AG04450 (cell line): ENCODE data around the gene LRP1B. TPM values are rescaled to one million over a fixed set of nuclear protein-coding genes. Genes with fewer than 3 reads are reported as not detected.

Experiments
- CTCF ChIA-PET: fragments of 300-600, 350-600 bp; formaldehyde crosslinking; extraction: SDS; loops from one replicate; lab custom pipeline; 2022; ENCODE audit warnings: antibody characterized with exemption, inconsistent platforms; lab: Charles Lee
- POLR2A ChIA-PET: fragments of 350-600 bp; formaldehyde crosslinking; extraction: SDS; loops from one replicate; lab custom pipeline; 2021; ENCODE audit warnings: antibody characterized with exemption, inconsistent platforms; lab: Yijun Ruan, JAX
- DNase-seq: peaks from one replicate; pipeline ENCODE4 v3.0.0-alpha.2; 2011; ENCODE audit warnings: low read depth, low spot score
- H3K27ac ChIP-seq: one replicate; pipeline ENCODE4 v1.5.1; 2012; ENCODE audit warnings: low read depth, low read length, control low read depth
- H3K27me3 ChIP-seq: one replicate; pipeline ENCODE4 v1.6.0; 2012; ENCODE audit warnings: low read length; ENCODE audit not compliant: control insufficient read depth, insufficient read depth
- H3K4me3 ChIP-seq: 2 replicates; pipeline ENCODE4 v1.5.1; 2011; ENCODE audit warnings: mild to moderate bottlenecking, low read depth, low read length, control low read depth
- H3K9me3 ChIP-seq: 2 replicates; pipeline ENCODE4 v1.5.1; 2012; ENCODE audit warnings: low read length; ENCODE audit not compliant: control insufficient read depth, insufficient read depth
- CTCF ChIP-seq: IDR thresholded peaks from 2 replicates; pipeline ENCODE4 v1.5.1; 2011; ENCODE audit warnings: low read depth, low read length, control low read depth, inconsistent platforms
- polyA plus RNA-seq: library from polyadenylated mRNA; depleted of rRNA; stranded (reverse); fragments of >200 nt; gene quantifications from 2 replicates; pipeline ENCODE4 v1.2.3, GENCODE V29; 2011

LRP1B gene
- polyA plus RNA-seq, 1 experiment, result 0.15 TPM

DNA sequence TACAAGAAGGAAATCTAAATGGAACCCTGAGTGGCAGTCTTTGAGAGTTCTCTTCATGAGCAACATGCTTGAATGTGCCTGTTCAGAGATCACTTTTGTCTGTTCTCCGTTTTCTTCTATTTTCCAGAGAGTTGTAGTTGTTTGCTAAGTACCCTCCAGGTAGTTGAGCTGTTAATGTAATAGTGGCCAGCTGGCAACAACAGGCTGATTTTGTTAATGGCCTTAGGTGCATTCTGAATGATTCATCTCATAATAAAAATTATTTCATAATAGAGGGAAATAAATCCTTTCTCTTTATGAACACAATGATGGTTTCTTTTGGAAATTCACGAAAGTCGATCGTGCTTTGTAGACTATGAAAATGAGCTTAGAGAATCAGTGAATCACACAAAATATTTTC is 136.8 kb downstream of the LRP1B start:
- TF ChIP-seq CTCF, result no peak
- Histone ChIP-seq H3K9me3 (no peaks in the 10 kb centered on the region), H3K27me3 (no peaks in the 10 kb centered on the region), H3K27ac (no peak overlapping the region), H3K4me3 (no peak overlapping the region)
- CTCF ChIA-PET, result no interaction called here
- no peak for DNase-seq
- POLR2A ChIA-PET, result no interaction called here

DNA sequence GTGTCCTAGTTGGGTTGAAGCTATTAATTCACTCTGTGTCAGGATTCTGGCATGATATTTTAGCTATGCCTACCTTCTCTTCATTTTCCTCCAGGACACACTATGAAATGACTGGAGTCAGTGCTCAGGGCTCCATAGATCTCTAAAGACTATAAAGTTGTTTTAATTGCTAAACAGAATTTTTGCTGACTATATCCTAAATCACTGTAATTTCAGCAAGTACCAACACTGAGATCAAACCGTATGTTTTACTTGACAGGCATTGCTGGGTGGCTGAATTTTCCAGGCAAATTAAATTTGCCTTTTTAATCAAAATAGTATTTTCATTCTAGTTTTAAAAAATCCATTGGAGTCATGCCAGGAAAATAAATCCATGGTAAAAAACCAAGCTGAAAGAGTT is 138.1 kb downstream of the LRP1B start:
- TF ChIP-seq CTCF, result no peak
- POLR2A ChIA-PET, result no interaction called here
- CTCF ChIA-PET, result no interaction called here
- Histone ChIP-seq H3K27me3 (no peaks in the 10 kb centered on the region), H3K9me3 (no peaks in the 10 kb centered on the region), H3K27ac (no peak overlapping the region), H3K4me3 (no peak overlapping the region)
- no peak for DNase-seq

DNA sequence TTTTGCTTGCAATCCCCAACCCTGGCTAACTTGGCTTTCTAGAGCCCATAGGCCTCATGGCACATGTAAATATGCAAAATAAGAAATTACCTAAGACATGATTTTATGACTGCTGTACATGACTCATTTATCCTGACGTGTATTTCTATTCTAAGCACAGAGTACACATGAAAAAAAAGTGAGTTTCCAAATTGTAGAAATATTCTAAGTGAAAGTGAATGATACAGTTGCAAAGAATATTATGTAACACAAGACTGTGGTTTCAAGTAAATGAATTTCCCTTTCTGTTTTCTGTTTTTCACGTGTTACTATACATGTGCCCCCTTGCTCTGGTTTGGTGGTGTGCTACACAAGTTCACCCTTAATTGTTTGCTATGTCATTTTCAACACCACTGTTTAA is 162.4 kb downstream of the LRP1B start:
- H3K27me3 ChIP-seq, result no peaks in the 10 kb centered on the region
- ChIA-PET POLR2A (no interaction called here), CTCF (no interaction called here)
- no peaks in the 10 kb centered on the region for H3K9me3 ChIP-seq
- no peak overlapping the region for H3K27ac ChIP-seq
- H3K4me3 ChIP-seq, result no peak overlapping the region
- DNase-seq, result no peak
- TF ChIP-seq CTCF, result no peak

DNA sequence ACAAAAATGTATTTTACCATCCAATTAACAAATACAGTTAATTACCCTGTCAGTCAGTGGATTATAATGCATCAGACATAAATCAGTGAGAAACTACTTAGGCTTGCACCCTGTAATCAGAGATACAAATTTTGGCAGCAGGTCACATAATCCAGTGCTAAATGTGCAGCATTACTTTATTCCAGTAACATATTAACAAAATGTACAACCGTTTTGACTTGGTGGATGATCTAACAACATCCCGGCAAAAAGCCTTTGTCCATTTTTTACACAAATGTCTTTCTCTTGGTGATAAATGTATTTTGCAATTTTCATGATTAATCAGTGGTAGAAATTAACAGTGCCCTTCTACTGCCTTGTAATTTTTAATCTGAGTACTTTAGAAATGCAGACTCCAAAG is 162.8 kb downstream of the LRP1B start:
- Histone ChIP-seq H3K4me3 (no peak overlapping the region), H3K27ac (no peak overlapping the region), H3K27me3 (no peaks in the 10 kb centered on the region), H3K9me3 (no peaks in the 10 kb centered on the region)
- DNase-seq, result no peak
- CTCF ChIA-PET, result no interaction called here
- TF ChIP-seq CTCF, result no peak
- POLR2A ChIA-PET, result no interaction called here

DNA sequence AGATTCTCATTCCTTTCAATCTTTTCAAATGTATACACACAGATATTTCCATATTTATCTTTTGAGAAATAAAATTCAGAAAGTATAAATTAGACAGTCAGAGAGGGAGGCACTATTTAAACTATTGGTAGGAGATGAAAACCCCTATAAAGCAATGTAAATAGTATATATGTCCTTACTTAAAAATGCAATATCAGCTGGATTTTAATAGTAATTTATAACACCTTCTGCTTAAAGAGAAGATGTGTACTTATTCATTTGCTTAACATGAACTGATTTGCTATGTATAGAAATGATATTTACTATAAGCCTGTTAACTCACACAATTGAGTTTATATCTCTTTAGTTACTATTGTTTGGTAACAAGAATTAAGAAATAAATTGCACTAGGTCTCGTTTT is 163.3 kb downstream of the LRP1B start:
- Histone ChIP-seq H3K27me3 (no peaks in the 10 kb centered on the region), H3K4me3 (no peak overlapping the region), H3K27ac (no peak overlapping the region), H3K9me3 (no peaks in the 10 kb centered on the region)
- no peak for TF ChIP-seq CTCF
- DNase-seq, result no peak
- POLR2A ChIA-PET, result no interaction called here
- CTCF ChIA-PET, result no interaction called here
